Left kidney (tissue), 2 donors: Measurements from ENCODE around the gene GLP1R. TPM values are rescaled to one million over a fixed set of nuclear protein-coding genes. Genes with fewer than 3 reads are reported as not detected.

Experiments
- DNase-seq: peaks from one replicate; pipeline ENCODE4 v3.0.0-alpha.2; 2013
- polyA plus RNA-seq: library from polyadenylated mRNA; unstranded; fragments of 120-200 nt; gene quantifications from one replicate; pipeline ENCODE4 v1.2.1, GENCODE V29; 2013; ENCODE audit not compliant: insufficient read length

GLP1R gene
- polyA plus RNA-seq, 1 donor, result 1.3 TPM

DNA sequence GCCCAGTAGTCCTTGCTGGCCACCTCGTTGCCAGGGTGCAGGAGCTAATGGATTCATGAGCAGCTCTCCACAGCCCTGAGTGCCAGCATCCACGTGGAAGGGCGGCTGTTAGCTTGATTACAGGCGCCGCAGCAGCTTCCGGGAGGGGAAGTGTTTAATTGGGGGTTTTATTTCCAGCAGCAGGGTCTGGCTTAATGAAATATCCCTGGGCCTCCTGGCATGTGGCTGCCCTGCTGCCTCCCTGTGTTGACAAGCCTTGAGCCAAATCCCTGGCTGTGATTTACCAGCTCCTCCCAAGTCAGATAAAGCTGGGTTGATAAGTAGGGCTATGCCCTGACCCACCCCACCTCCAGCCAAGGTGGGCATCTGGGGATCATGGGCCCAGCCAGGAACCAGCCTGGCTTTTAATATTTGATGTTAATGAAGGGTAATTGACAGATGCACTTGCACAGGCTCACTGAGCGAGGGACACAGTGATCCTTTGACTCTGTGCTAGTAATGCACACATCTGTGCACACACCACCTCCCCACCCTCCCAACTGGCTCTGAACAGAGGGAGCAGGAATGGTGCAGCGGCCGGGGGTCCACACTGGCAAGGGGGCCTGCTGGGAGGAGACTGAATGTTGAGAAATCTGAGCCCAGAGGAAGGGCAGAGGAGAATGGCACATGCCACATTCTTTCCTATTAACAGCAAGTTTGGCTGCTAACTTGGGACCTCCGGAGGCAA is 13.6 kb downstream of the GLP1R start:
- no peak for DNase-seq

DNA sequence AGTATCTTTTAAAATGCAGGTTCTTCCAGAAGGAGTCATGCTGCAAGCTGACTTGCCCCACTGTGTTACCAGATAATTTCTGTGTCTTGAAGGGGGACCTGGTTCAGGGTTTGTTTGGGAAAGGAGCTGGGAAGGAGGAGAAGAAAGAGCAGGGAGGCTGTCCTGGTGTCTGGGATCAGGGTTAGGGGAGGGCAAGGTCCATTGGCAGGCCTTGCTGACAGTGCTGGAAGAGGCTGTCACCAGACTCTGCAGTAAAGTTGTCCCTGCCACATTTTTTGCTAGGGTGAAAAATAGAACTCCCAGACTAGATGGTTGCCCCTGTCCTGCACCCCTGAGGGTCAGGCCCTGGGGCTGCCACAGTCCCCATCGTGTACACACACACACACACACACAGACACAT is 14.9 kb downstream of the GLP1R start:
- no peak for DNase-seq

DNA sequence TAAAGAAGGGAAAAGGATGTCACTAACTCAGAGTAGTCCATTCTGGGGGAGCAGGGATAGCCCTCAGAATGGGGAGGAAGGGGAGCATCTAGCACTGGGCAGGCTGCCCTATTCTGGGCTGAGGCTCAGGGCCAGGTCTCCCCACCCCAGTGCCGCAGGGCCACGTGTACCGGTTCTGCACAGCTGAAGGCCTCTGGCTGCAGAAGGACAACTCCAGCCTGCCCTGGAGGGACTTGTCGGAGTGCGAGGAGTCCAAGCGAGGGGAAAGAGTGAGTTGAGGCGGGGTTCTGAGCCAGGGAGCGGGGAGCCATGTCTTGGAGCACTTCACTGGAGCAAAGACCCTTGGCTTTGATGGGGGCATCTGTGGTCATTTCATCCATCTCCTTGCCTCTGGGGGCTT is 17.0 kb downstream of the GLP1R start:
- no peak for DNase-seq

DNA sequence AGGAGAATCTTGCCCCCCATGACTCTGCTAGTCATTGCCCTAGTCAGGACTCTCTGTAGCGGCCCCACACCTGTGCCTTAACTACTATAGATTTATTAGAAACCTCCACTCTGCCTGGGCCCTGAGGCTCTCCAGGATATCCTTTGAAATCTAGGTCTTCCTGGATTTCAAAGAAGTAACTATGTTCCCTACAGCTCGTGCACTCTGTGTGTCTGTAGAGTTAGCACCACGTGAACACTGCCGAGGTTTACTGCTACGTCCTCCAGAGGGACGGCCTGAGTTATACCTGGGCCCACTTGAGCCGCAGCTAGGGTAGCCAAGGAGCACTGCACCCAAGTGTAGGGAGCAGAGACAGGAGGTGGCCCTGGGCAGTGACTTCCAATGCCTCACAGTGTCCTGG is 19.8 kb downstream of the GLP1R start:
- no peak for DNase-seq

DNA sequence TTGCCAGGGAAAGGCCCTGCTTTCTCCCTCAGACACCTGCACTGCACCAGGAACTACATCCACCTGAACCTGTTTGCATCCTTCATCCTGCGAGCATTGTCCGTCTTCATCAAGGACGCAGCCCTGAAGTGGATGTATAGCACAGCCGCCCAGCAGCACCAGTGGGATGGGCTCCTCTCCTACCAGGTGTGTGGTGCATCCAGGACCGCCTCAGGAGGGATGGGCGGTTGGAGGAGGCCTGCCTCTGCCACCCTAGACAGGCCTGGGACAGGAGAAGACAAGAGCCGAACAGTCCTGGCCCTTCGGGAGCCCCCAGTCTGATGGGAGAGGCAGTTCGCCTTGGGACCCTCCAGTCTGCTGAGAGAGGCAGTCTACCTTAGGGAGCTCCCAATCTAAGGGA is 24.2 kb downstream of the GLP1R start:
- no peak for DNase-seq

DNA sequence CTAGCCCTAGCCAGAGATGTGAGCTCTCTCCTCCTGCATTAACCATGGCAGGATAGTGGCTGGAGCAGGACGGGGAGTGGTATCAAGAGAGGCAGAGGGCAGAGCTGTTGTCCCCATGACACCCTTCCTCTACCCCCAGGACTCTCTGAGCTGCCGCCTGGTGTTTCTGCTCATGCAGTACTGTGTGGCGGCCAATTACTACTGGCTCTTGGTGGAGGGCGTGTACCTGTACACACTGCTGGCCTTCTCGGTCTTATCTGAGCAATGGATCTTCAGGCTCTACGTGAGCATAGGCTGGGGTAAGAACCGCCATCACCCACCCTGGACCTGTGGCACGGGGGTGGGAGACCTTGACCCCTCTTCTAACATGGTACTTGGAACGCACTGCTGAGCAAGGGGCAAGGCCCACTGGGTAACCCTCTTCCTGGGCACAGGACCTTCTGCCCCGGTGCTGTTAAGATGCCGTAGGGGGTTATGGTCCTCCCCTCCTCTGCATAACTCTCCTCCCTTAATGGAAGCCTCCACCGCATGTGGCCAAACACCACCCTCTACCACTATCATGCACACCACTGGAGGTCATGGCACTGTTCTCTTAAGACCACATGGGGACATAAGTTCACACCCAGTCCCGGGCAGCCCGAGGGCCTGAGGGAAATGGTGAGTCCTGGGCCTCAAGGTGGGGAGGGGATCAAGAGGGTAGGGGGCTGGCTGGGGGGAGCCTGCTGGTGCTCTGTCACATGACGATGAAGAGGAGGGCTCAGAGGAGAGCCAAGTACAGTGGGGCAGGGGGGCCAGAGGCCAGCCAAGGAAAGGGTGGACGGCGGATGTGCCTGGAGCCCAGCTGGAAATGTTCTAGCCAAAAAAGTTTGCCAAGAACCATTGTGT is 25.1 kb downstream of the GLP1R start:
- DNase-seq, result no peak

DNA sequence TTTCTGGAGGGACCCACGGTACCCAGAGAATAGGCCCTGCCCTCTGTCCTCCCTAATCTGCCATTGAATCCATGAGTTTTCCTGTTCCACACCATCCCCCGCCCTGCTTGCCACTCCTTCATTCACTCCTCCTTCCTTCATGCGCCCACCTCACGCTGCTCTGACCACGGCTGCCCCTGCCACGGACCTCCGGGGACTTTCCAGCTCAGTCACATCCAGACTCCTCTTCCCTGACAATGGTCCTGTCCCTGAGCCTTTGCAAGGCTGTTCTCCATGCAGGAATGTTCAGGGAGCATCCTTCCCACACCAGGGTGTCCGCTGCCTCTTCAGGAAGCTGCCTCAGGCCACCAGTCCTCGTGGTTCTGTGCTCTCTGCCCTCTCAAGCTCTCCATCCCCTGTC is 25.9 kb downstream of the GLP1R start:
- DNase-seq, result no peak

DNA sequence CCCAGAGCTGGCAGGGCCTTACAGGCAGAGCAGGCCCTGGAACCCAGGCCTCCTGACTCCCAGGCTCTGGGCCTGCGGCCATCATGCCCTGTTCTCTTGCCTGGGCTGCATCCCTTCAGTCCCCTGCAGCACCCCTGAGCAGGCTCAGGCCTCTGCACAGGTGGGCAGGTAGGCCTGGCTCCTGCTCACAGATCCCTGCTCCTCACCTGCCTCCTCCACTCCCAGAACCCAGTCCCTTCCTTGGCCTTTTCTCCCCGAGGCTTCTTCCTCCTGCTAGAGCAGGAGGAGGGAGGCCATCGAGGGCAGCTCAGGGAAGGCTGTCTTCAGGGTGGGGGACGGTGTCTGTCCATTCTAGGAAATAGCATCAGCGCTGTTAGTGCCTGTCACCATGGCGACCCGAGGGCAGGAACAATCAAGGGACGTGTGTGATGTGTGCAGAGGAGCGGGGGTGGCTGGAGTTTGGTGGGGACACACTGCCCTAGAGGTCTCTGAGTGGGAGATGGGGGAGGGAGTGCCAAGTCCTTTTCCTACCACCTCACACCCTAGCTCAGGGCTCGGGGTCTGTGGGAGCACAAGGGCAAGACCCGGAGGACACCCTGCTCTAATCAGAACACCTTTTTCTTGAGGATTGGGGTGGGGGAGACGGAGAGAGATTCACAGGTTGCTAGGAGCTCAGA is 26.6 kb downstream of the GLP1R start:
- DNase-seq, result no peak

DNA sequence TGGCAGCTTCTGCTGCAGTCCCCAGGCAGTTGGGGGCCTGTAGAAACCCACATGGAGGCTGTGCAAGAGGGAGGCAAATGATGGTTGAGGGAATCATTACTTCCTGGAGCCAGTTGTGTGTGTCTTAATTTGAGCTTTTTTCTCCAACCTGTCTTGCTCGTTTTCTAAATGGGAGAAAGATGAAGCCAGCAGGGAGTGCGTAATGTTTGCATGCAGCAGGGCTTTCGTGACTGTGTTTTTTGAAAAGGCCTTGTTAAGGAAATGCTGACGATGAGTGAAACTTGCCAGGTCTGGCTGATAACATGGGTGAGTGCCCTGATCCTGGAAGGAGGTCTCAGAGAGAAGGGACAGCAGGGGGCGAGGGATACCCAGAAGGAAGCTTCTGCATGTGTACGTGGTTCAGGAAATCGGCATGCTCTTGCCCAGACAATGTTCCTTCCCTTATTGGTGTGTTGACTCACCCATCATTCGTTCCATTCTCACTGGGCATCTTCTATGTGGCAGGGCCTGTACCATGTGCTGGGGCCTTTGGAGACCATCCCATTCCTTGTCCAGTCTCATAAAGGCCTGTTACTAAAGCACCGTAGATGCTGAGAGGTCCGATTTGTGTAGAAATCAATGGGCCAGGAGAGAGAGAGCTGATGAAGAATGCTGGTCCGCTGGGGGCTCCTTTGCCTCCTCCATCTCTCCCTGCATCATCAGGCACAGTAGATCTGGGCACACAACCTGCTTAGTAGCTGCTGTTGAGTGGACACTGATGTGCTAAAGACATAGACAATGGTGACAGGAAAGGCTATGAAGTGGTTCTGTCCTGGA is 27.4 kb downstream of the GLP1R start:
- DNase-seq, result no peak

DNA sequence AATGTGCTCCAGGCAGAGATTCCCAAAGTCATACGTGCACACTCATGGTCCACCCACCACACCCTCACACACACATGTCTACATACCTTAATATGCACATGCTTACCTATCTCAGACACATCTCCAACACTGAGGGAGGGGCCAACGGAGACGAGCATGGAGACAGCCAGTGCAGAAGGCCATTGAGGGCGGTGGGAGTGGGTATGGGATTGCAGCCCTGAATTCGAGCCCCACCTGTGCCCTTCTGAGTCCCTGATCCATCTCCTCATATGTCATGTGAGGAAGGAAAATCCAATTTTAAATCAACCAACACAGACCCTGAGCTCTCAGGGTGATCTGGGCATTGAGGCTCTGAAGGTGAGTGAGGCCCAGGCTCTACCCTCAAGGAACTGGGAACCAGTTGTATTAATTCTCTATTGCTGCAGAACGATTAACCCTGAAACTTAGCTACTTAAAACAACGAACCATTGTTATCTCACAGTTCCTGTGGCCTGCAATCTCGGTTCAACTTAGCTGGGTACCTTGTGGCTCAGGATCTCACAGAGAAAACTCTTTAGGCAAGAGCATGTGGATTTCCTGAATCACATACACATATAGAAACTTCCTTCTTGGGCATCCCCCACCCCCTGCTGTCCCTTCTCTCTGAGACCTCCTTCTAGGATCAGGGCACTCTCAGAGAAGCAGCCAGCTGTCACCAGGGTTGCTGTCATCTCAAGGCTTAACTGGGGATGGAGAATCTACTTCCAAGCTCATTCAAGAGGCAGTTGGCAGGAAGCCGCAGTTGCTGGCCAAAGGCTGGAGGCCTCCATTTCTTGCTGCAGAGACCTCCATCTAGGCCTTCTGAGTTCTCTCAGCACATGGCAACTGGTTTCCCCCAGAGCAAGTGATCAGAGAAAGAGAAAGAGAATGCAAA is 28.3 kb downstream of the GLP1R start:
- DNase-seq, result no peak

DNA sequence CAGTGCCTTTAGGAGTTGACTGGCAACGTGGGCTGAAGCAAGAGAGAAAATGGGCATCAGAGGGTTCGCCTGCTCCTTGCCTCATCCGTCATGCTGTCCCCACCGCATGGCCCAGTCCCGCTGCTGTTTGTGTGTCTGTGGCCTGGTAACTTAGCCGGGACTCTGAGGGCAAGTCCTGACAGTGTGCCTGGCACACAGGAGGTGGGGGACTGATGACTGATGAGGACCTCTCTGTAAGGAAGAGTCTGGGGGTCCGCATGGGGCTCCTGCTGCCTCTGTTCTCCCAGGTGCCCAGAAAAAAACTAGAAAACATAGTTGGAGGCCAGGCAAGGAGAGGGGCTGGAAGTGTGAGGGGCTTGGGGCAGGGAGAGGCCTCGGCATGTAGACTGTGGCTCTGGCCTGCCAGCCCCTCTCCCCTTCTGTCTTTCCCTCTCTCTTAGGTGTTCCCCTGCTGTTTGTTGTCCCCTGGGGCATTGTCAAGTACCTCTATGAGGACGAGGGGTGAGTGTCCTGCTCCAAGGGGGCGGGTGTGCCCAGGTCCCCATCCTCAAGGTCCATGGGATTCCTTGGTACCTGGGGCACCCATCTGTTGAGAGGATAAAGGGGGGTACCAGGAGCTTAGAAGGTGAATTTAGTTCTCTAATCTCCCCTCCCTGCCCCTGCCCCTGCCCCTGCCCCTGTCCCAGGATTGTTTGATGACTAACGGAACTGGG is 29.5 kb downstream of the GLP1R start:
- no peak for DNase-seq

DNA sequence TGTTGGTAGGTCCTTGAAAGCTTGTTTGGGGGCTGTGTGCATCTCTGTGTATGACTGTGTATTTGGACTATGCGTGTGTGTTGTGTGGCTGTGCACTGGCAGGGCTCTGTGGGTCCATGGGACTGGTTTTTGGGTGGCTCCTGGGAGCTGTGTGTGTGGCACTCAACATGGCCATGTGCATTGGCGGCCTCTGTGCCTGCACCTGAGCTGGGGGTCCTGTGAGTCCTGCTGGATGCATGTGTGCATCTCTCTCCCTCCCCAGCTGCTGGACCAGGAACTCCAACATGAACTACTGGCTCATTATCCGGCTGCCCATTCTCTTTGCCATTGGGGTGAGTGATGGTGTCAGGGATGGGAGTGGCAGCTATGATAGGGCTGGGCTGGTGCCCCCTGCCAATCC is 30.1 kb downstream of the GLP1R start:
- no peak for DNase-seq

DNA sequence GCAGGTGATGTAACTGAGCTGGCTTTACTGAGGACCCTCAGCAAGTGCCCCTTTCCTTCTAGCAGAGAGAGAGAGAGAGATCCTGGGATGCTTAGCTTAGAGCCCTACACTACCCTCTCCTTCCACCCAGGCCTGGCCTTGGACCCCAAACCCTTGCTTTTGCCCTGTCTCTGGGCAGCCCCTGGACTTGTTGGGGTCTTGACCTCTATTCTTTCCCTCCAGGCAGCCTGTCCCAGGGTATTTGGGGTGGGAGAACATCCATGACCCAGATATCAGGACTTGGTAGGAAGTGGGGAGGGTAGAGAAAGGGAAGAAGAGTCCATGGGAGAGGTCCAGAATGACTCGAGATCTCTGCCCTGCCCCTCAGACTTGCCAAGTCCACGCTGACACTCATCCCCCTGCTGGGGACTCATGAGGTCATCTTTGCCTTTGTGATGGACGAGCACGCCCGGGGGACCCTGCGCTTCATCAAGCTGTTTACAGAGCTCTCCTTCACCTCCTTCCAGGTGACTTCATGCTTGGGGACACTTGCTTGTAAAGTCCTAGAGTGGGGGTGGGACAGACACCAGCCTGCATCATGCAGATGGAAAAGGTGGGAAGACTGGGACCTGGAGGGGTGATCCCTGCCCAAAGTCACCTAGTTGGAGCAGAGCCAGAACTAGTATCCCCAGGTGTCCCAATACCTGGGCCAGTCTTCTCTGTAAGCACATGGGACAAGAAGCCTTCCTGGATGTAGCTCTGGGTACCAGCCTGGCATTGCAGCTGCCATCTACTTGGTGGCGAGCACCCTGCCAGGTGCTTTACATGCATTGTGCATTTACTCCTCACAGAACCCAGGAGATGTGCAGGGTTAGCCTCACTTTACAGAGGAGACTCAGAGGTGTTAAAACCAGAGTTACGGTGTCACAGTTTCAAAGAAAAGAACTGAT is 30.9 kb downstream of the GLP1R start:
- no peak for DNase-seq

DNA sequence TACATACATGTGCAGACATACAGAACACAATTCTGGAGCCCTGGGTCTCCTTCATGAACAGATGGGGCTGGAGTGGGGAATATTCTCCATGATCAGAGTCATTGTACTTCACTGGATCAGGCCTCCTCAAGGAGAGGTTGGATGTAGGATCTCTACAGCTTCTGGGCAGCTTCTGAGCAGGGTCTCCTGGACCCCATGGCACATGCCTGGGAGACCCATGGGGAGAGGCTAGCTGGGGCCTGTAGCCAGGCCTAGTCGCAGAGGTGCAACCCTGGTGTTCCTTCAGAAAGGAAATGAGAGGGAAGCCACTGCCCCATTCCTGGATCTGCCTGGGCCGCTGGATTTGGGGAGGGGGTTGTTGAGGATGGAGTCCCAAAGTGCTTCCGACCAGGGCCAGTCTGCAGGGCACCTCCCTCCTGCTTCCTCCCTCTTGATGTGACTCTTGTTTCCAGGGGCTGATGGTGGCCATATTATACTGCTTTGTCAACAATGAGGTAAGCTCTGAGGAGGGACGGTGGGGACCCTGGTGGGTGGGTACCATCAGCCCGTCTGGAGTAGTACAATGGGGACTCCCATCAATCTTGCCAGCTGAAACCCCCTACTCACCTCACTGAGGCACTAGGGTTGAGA is 31.8 kb downstream of the GLP1R start:
- DNase-seq, result no peak

DNA sequence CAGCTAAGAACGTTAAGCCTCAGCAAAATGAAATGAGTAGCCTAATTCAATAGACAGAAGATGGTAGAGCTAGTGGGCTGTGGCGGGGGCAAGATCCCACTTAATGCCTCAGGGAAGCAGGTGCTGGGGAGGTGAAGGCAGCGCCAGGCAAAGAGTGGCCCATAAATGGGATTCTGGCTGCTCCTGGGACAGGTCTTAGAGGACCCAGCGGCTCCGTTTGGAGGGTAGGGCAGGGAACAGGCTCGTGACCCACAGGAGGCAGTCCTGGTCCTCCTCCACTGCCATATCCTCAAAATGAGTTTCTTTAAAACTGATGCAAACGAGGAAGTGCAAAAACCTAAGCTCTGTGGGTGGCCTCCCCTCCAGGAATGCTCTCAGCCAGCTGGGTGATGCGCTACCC is 33.7 kb downstream of the GLP1R start:
- no peak for DNase-seq

DNA sequence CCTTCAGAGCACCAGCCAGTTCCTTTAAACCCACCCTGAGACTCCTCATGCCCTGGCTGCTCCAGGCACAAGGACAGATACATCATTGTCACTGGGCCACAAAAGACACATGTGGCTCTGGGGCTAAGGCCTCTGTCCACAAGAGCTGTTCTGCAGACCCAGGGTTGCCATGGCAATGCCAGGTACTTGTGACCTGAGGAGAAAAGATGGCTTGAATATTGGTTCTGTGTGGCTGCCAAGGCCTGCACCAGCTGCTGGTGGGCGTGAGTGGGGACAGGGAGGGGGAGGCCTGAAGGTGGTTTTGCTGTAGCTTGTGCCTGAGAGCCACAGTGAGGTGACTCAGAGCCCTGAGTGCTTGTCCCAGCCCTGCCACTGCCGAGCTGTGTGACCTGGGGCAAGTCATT is 34.7 kb downstream of the GLP1R start:
- no peak for DNase-seq

DNA sequence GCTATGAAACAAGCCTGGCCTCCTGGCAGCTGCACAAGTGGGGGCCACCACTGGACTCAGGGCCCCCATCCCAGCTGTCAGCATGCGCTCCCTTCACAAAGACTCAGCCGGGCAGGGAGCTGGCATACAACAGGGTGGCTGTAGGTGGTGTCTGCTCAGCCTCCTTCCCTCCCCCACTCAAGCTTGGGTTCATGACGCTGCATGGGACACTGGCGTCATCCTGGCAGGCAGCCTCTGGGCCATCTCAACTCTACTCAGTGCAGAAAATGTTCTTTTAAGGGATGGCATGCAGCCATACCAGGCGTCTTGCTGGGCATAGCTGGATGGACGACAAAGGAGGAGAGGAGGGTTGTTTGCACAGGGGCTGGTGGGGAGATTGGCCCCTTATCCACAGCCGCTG is 35.9 kb downstream of the GLP1R start:
- DNase-seq, result no peak

DNA sequence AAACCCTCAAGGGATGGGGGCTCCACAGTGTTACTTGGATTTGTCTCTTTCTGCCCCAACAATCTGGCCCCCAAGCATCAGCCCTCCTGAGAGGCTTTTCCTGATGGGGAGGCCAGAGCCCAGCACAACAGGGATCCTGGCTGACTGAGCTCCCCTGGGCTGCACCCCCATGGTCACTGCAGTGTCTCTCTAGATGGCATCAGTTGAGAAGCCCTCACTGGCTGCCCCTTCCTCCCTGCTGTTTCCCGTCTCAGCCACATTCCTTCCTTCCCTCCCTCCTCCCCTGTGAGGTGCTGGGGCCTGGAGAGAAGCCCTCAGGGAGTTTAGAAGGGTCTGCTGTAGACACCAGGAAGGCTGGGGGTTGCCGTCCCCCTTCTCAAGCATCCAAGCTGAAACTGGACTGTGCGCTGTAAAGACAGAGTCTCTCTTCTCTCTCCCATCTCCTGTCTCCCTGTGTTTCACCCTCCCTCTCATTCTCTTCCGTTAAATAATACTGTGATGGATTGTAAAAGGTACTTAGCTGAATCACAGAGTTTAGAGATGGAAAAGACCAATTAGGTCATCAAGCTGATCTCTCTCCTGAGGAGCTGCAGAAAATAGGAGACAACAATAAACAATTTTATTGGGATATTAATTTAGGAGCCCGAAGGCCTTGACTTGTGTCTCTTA is 36.7 kb downstream of the GLP1R start:
- no peak for DNase-seq
